HCT116 (cell line): Measurements from ENCODE around the gene KPNA2. TPM values are rescaled to one million over a fixed set of nuclear protein-coding genes. Genes with fewer than 3 reads are reported as not detected.
"Not testable (repeated sequence)": the region's sequence is repeated elsewhere in the genome, so short reads cannot be mapped to it uniquely, and the experiment has no call there.

ENCODE experiments used
- ATAC-seq: fragments of 200-7000 bp; cut with Tn5 transposase; 2 replicates; pipeline ENCODE4 v1.9.1; 2020; ENCODE audit warnings: mild to moderate bottlenecking, moderate library complexity
- BruUV-seq: library from RNA; stranded (reverse); fragments of 400-500 nt; replicated peaks from 2 replicates; lab custom pipeline; 2021; lab: Mats Ljungman, UMichigan
- CTCF ChIA-PET: fragments of 300-600 bp; sonication (Branson Sonifier 250); formaldehyde crosslinking; loops from one replicate; lab custom pipeline; 2021; ENCODE audit warnings: antibody characterized with exemption; lab: Charles Lee
- POLR2A ChIA-PET: fragments of 300-600, 350-600 bp; sonication (Branson Sonifier 250); formaldehyde crosslinking; loops from one replicate; lab custom pipeline; 2021; ENCODE audit warnings: antibody characterized with exemption; lab: Charles Lee
- RAD21 ChIA-PET, 2 experiments: fragments of 300-600 bp; sonication (Branson Sonifier 250); formaldehyde crosslinking; loops; one replicate each; lab custom pipeline; 2023; ENCODE audit warnings: low total read pairs in 2 of 2; ENCODE audit not compliant: uncharacterized antibody in 2 of 2, unreplicated experiment in 2 of 2, low non-redundant PET in 1 of 2; lab: Charles Lee
- DNase-seq: peaks from one replicate; pipeline ENCODE4 v3.0.0-alpha.2; 2010; ENCODE audit warnings: low read depth, low spot score
- H2AFZ ChIP-seq: fragments of 200-600 bp; shearing (Covaris generic), sonication (generic); 2 replicates; pipeline ENCODE4 v1.6.1; 2017; ENCODE audit warnings: low read depth, mixed run types, mixed read lengths, antibody characterized with exemption, low read length; ENCODE audit not compliant: poor library complexity, severe bottlenecking
- H3K27ac ChIP-seq: 2 replicates; pipeline ENCODE4 v1.5.1; 2012; ENCODE audit warnings: low read depth, low read length
- H3K27me3 ChIP-seq: fragments of 200-600 bp; sonication (generic); 2 replicates; pipeline ENCODE4 v1.6.1; 2016; ENCODE audit warnings: mixed run types, low read length, mixed read lengths; ENCODE audit not compliant: insufficient read depth
- H3K36me3 ChIP-seq, 2 experiments: fragments of 200-500 bp in 1 of 2; fragments of 200-600 bp in 1 of 2; sonication (Bioruptor generic) in 1 of 2; sonication (generic) in 1 of 2; 2 replicates each; pipeline versions ENCODE4 v1.5.1 to v1.6.1; 2014 to 2016; ENCODE audit warnings: low read length in 2 of 2, inconsistent platforms in 1 of 2, mixed read lengths in 1 of 2, mixed run types in 1 of 2; ENCODE audit not compliant: insufficient read depth in 2 of 2, control insufficient read depth in 1 of 2
- H3K4me1 ChIP-seq, 2 experiments: fragments of 200-600 bp in 1 of 2; sonication (generic) in 1 of 2; 2 replicates each; pipeline versions ENCODE4 v1.5.1 to v1.6.1; 2012 to 2017; ENCODE audit warnings: low read length in 2 of 2, inconsistent platforms in 1 of 2, mild to moderate bottlenecking in 1 of 2, mixed read lengths in 1 of 2, mixed run types in 1 of 2, moderate library complexity in 1 of 2; ENCODE audit not compliant: insufficient read depth in 2 of 2, control insufficient read depth in 1 of 2
- H3K4me2 ChIP-seq: fragments of 200-600 bp; sonication (generic); 2 replicates; pipeline ENCODE4 v1.6.1; 2017; ENCODE audit warnings: mixed run types, low read length, mixed read lengths
- H3K4me3 ChIP-seq, 2 experiments: fragments of 200-600 bp in 1 of 2; sonication (generic) in 1 of 2; replicated peaks in 1 of 2; 2 replicates each; pipeline ENCODE4 v1.5.1; 2011 to 2016; ENCODE audit warnings: low read length in 2 of 2, control low read depth in 1 of 2, low read depth in 1 of 2, mild to moderate bottlenecking in 1 of 2, mixed read lengths in 1 of 2, mixed run types in 1 of 2
- H3K79me2 ChIP-seq: fragments of 200-600 bp; sonication (generic); 2 replicates; pipeline ENCODE4 v1.6.1; 2017; ENCODE audit warnings: mild to moderate bottlenecking, mixed run types, low read length, moderate library complexity, mixed read lengths; ENCODE audit not compliant: insufficient read depth
- H3K9ac ChIP-seq: fragments of 200-600 bp; sonication (generic); 2 replicates; pipeline ENCODE4 v1.6.1; 2016; ENCODE audit warnings: low read length, mixed read lengths
- H3K9me2 ChIP-seq: fragments of 200-600 bp; sonication (generic), shearing (Covaris generic); 2 replicates; pipeline ENCODE4 v1.6.1; 2017; ENCODE audit warnings: mixed run types, mild to moderate bottlenecking, moderate library complexity; ENCODE audit not compliant: insufficient read depth
- H3K9me3 ChIP-seq, 2 experiments: fragments of 200-500 bp in 1 of 2; fragments of 200-600 bp in 1 of 2; sonication (Bioruptor generic) in 1 of 2; sonication (generic) in 1 of 2; 2 replicates each; pipeline ENCODE4 v1.6.1; 2014 to 2017; ENCODE audit warnings: low read length in 2 of 2, mixed read lengths in 2 of 2, inconsistent platforms in 1 of 2, low read depth in 1 of 2, mild to moderate bottlenecking in 1 of 2, mixed run types in 1 of 2, moderate library complexity in 1 of 2; ENCODE audit not compliant: control insufficient read depth in 1 of 2, insufficient read depth in 1 of 2
- H4K20me1 ChIP-seq: fragments of 200-600 bp; sonication (generic), shearing (Covaris generic); 2 replicates; pipeline ENCODE4 v1.6.1; 2017; ENCODE audit warnings: mixed run types, mild to moderate bottlenecking, moderate library complexity; ENCODE audit not compliant: insufficient read depth
- CTCF ChIP-seq, 3 experiments: fragments of 200-600 bp in 1 of 3; sonication (generic) in 1 of 3; IDR thresholded peaks in 2 of 3; conservative IDR thresholded peaks in 1 of 3; 2 replicates each; pipeline ENCODE4 v1.5.1; 2012 to 2017; ENCODE audit warnings: low read depth in 2 of 3, low read length in 2 of 3, antibody characterized with exemption in 1 of 3, borderline replicate concordance in 1 of 3, control low read depth in 1 of 3, mild to moderate bottlenecking in 1 of 3, mixed read lengths in 1 of 3, mixed run types in 1 of 3, moderate library complexity in 1 of 3; ENCODE audit not compliant: insufficient read depth in 1 of 3
- EGR1 ChIP-seq: IDR thresholded peaks from 2 replicates; pipeline ENCODE4 v1.6.1; 2012; ENCODE audit warnings: low read depth
- EZH2 ChIP-seq: fragments of 200-600 bp; sonication (generic); IDR thresholded peaks from 2 replicates; pipeline ENCODE4 v1.6.1; 2017; ENCODE audit warnings: antibody characterized with exemption, mixed run types
- FOSL1 ChIP-seq: IDR thresholded peaks from 2 replicates; pipeline ENCODE4 v1.6.1; 2012; ENCODE audit warnings: low read depth
- JUND ChIP-seq: IDR thresholded peaks from 2 replicates; pipeline ENCODE4 v1.6.1; 2012
- RAD21 ChIP-seq: IDR thresholded peaks from 2 replicates; pipeline ENCODE4 v1.6.1; 2012; ENCODE audit warnings: low read depth, mild to moderate bottlenecking
- SIN3A ChIP-seq: IDR thresholded peaks from 2 replicates; pipeline ENCODE4 v1.6.1; 2012; ENCODE audit warnings: low read depth
- SP1 ChIP-seq: IDR thresholded peaks from 2 replicates; pipeline ENCODE4 v1.6.1; 2012; ENCODE audit warnings: low read depth
- SRF ChIP-seq: IDR thresholded peaks from 2 replicates; pipeline ENCODE4 v1.6.1; 2012; ENCODE audit warnings: low read depth
- YY1 ChIP-seq: IDR thresholded peaks from 2 replicates; pipeline ENCODE4 v1.6.1; 2011; ENCODE audit warnings: low read length, low read depth, moderate library complexity, mild to moderate bottlenecking; ENCODE audit not compliant: insufficient replicate concordance; ENCODE audit errors: extremely low read depth
- intact Hi-C: fragments of 100-400 bp; cut with micrococcal nuclease; formaldehyde crosslinking; loops from 2 replicates; pipeline ENCODE4 v1.10.0; 2022
- total RNA-seq: library from RNA; stranded (reverse); gene quantifications from one replicate; pipeline ENCODE4 v1.2.1, GENCODE V29; 2021; ENCODE audit not compliant: unreplicated experiment
- TF ChIP-seq, protein P1 (sequence below): IDR thresholded peaks from 2 replicates; pipeline ENCODE4 v1.6.1; 2012

The KPNA2 gene
- total RNA-seq, 1 experiment from 2014 or later = 330 TPM

- Histone ChIP-seq H3K79me2 (no peaks in the 10 kb centered on the region), H3K4me3 (peak overlapping the region; percentile 50 to 56), H3K9me2 (no peaks in the 10 kb centered on the region), H3K36me3 (no peaks in the 10 kb centered on the region), H4K20me1 (no peaks in the 10 kb centered on the region), H3K9me3 (no peaks in the 10 kb centered on the region), H3K4me2 (peak overlapping the region; percentile 78), H3K27ac (peak overlapping the region; percentile 65), H3K27me3 (no peaks in the 10 kb centered on the region), H2AFZ (peak overlapping the region; percentile 25), H3K4me1 (peaks cover 18 to 36% of the 10 kb centered on the region in 2 experiments), H3K9ac (peak overlapping the region; percentile 70)
- DNase-seq = no peak
- POLR2A ChIA-PET = interaction anchor here (0.9 to 1.9 kb wide), 4 partner anchors 13 to 16 kb away, joined by 3 to 6 read pairs (median 4); partner anchors contain the start of gene KPNA2
- CTCF ChIA-PET = interaction anchor here (1.1 to 1.7 kb wide), 4 partner anchors 10 to 185 kb away, joined by 3 to 19 read pairs (median 6); no protein-coding TSS in a partner anchor
- TSS peak; percentile 95 for BruUV-seq
- RAD21 ChIA-PET = no interaction called here
- intact Hi-C loops = no loop called here
- peak; percentile 15 for ATAC-seq
- TF ChIP-seq RAD21 = no peak
- TF ChIP-seq FOSL1 = no peak
- no peak for TF ChIP-seq EGR1
- no peak for TF ChIP-seq SRF
- TF ChIP-seq SIN3A = no peak
- TF ChIP-seq EZH2 = no peak
- TF ChIP-seq SP1 = no peak
- no peak for TF ChIP-seq YY1
- TF ChIP-seq, protein P1, sequence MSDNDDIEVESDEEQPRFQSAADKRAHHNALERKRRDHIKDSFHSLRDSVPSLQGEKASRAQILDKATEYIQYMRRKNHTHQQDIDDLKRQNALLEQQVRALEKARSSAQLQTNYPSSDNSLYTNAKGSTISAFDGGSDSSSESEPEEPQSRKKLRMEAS = no peak
- no peak for TF ChIP-seq CTCF (IDR thresholded peaks at IDR 0.05 in 2 of 3, conservative IDR thresholded peaks at IDR 0.05 in 1 of 3; ENCODE audit: borderline replicate concordance in 1 of 3, insufficient read depth in 1 of 3, low read depth in 2 of 3, low read length in 2 of 3)
- no peak for TF ChIP-seq JUND
These were observed 15.2 kb upstream of the KPNA2 start for GRCh38 chr17:68020409-68020756.

DNA sequence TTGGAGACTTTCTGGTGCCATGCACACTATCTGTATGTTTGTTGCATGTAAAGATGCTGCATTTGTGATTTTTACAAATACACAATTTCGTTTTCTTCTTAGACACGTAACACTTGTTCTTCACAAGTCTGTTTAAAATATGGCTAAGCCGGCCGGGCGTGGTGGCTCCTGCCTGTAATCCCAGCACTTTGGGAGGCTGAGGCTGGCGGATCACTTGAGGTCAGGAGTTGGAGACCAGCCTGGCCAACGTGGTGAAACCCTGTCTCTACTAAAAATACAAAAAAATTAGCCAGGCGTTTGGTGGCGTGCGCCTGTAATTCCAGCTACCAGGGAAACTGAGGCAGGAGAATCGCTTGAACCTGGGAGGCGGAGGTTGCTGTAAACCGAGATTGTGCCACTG is 14.7 kb upstream of the KPNA2 start:
- H3K27me3 ChIP-seq, H3K36me3 ChIP-seq, H3K9me3 ChIP-seq, RAD21 ChIA-PET, intact Hi-C loops, H4K20me1 ChIP-seq, DNase-seq, H3K79me2 ChIP-seq, H3K9me2 ChIP-seq, ATAC-seq, BruUV-seq: not testable (repeated sequence)
- ChIA-PET POLR2A (interaction anchor here (1.2 to 1.3 kb wide), 2 partner anchors 13 to 17 kb away, joined by 4 read pairs; no protein-coding TSS in a partner anchor), CTCF (interaction anchor here (1.1 to 1.6 kb wide), 2 partner anchors 13 to 184 kb away, joined by 3 to 6 read pairs; no protein-coding TSS in a partner anchor)
- peaks cover 18 to 32% of the 10 kb centered on the region in 2 experiments for H3K4me1 ChIP-seq
- peak overlapping the region; percentile 25 for H2AFZ ChIP-seq
- H3K9ac ChIP-seq = peak overlapping the region; percentile 70
- H3K4me3 ChIP-seq = peak overlapping the region; percentile 50 to 56
- peak overlapping the region; percentile 78 for H3K4me2 ChIP-seq
- peak overlapping the region; percentile 65; the same call in 1 of the 2 replicates for H3K27ac ChIP-seq
